Measurements from ENCODE around the gene UBASH3A.

Gene UBASH3A

DNA sequence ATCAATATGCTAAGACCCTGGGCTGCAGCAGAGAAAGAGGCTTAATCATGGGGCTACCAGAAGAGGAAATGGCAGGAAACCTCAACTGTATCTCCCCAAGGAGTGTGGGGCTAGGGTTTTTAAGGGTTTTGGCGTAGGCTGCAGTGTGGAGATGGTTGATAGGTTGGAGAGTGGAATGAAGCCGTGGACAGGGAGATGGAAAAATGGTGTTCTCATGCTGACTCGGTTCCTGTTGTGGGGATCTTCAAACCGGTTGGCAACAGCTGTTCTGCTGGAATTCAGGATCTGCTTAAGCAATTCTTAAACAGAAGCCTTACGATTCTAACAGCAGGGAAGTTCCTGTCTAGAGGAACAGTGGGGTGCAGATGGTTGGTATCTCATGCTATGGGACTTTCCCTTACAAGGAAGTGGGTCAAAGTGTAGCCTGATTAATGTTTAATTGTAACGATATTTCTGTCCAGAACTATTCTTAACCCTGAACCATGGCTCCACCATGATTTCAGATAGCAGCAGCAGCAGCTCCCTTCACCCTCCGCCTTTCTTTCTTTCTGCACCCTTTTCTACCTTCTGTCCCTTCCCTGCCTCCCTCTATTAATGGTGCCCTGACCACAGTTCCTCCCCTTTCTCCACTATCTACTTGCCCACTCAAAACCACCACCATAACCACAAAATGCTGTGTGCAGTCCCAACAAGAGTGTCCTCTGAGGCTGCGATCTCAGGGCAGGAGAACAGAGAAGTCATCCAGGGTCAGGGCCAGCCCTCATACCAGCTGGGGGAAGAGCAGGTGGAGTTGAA lies 61.5 kb downstream of the UBASH3A start:
- Histone ChIP-seq H4K20me1 (ENCODE audit: insufficient read depth, low read length) (no peaks in the 10 kb centered on the region), H3K9me3 (ENCODE audit: insufficient read depth, low read length, severe bottlenecking) (no peaks in the 10 kb centered on the region), H3K27ac (ENCODE audit: low read length) (peak overlapping the region; percentile 49; the same call in 1 of the 2 replicates), H3K4me1 (ENCODE audit: insufficient read depth, low read length) (peaks cover 53% of the 10 kb centered on the region), H3K79me2 (ENCODE audit: insufficient read depth, low read length) (no peaks in the 10 kb centered on the region), H3K36me3 (ENCODE audit: insufficient read depth, low read length) (no peaks in the 10 kb centered on the region), H3K9ac (ENCODE audit: low read depth, low read length) (no peak overlapping the region), H2AFZ (ENCODE audit: low read depth, low read length) (no peak overlapping the region), H3K4me3 (ENCODE audit: low read depth in 1 of 2, low read length in 2 of 2) (no peak overlapping the region), H3K27me3 (ENCODE audit: insufficient read depth, low read length, poor library complexity) (no peaks in the 10 kb centered on the region), H3K4me2 (ENCODE audit: insufficient read depth, low read length) (no peak overlapping the region)
- TF ChIP-seq EZH2 (IDR thresholded peaks at IDR 0.05; ENCODE audit: borderline replicate concordance, low read depth, low read length, severe bottlenecking) = no peak
- TF ChIP-seq, protein P1, sequence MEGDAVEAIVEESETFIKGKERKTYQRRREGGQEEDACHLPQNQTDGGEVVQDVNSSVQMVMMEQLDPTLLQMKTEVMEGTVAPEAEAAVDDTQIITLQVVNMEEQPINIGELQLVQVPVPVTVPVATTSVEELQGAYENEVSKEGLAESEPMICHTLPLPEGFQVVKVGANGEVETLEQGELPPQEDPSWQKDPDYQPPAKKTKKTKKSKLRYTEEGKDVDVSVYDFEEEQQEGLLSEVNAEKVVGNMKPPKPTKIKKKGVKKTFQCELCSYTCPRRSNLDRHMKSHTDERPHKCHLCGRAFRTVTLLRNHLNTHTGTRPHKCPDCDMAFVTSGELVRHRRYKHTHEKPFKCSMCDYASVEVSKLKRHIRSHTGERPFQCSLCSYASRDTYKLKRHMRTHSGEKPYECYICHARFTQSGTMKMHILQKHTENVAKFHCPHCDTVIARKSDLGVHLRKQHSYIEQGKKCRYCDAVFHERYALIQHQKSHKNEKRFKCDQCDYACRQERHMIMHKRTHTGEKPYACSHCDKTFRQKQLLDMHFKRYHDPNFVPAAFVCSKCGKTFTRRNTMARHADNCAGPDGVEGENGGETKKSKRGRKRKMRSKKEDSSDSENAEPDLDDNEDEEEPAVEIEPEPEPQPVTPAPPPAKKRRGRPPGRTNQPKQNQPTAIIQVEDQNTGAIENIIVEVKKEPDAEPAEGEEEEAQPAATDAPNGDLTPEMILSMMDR (IDR thresholded peaks at IDR 0.05; ENCODE audit: borderline replicate concordance, extremely low read depth, low read length, poor library complexity, severe bottlenecking) = no peak
- no peak for DNase-seq
- ATAC-seq (ENCODE audit: insufficient read depth, low read depth) = no peak

GRCh38 chr21:42465803-42466127 lies 62.1 kb downstream of the UBASH3A start:
- Histone ChIP-seq H3K79me2 (ENCODE audit: insufficient read depth, low read length) (no peaks in the 10 kb centered on the region), H3K4me2 (ENCODE audit: insufficient read depth, low read length) (no peak overlapping the region), H3K27ac (ENCODE audit: low read length) (no peak overlapping the region), H3K4me1 (ENCODE audit: insufficient read depth, low read length) (peaks cover 48% of the 10 kb centered on the region), H4K20me1 (ENCODE audit: insufficient read depth, low read length) (no peaks in the 10 kb centered on the region), H3K27me3 (ENCODE audit: insufficient read depth, low read length, poor library complexity) (no peaks in the 10 kb centered on the region), H3K4me3 (ENCODE audit: low read depth in 1 of 2, low read length in 2 of 2) (no peak overlapping the region), H3K9me3 (ENCODE audit: insufficient read depth, low read length, severe bottlenecking) (no peaks in the 10 kb centered on the region), H3K9ac (ENCODE audit: low read depth, low read length) (no peak overlapping the region), H2AFZ (ENCODE audit: low read depth, low read length) (no peak overlapping the region), H3K36me3 (ENCODE audit: insufficient read depth, low read length) (no peaks in the 10 kb centered on the region)
- TF ChIP-seq, protein P1 (IDR thresholded peaks at IDR 0.05; ENCODE audit: borderline replicate concordance, extremely low read depth, low read length, poor library complexity, severe bottlenecking) = no peak
- no peak for TF ChIP-seq EZH2 (IDR thresholded peaks at IDR 0.05; ENCODE audit: borderline replicate concordance, low read depth, low read length, severe bottlenecking)
- DNase-seq (no peak), ATAC-seq (ENCODE audit: insufficient read depth, low read depth) (no peak)

- Histone ChIP-seq H3K36me3 (ENCODE audit: insufficient read depth, low read length) (no peaks in the 10 kb centered on the region), H3K27me3 (ENCODE audit: insufficient read depth, low read length, poor library complexity) (no peaks in the 10 kb centered on the region), H3K4me2 (ENCODE audit: insufficient read depth, low read length) (no peak overlapping the region), H3K4me3 (ENCODE audit: low read depth in 1 of 2, low read length in 2 of 2) (no peak overlapping the region), H2AFZ (ENCODE audit: low read depth, low read length) (no peak overlapping the region), H3K79me2 (ENCODE audit: insufficient read depth, low read length) (no peaks in the 10 kb centered on the region), H3K4me1 (ENCODE audit: insufficient read depth, low read length) (peaks cover 38% of the 10 kb centered on the region), H3K27ac (ENCODE audit: low read length) (no peak overlapping the region), H3K9me3 (ENCODE audit: insufficient read depth, low read length, severe bottlenecking) (no peaks in the 10 kb centered on the region), H3K9ac (ENCODE audit: low read depth, low read length) (no peak overlapping the region), H4K20me1 (ENCODE audit: insufficient read depth, low read length) (no peaks in the 10 kb centered on the region)
- TF ChIP-seq EZH2 (IDR thresholded peaks at IDR 0.05; ENCODE audit: borderline replicate concordance, low read depth, low read length, severe bottlenecking) = no peak
- ATAC-seq (ENCODE audit: insufficient read depth, low read depth) (no peak), DNase-seq (no peak)
These were observed 63.0 kb downstream of the UBASH3A start for GRCh38 chr21:42466700-42467099.

DNA sequence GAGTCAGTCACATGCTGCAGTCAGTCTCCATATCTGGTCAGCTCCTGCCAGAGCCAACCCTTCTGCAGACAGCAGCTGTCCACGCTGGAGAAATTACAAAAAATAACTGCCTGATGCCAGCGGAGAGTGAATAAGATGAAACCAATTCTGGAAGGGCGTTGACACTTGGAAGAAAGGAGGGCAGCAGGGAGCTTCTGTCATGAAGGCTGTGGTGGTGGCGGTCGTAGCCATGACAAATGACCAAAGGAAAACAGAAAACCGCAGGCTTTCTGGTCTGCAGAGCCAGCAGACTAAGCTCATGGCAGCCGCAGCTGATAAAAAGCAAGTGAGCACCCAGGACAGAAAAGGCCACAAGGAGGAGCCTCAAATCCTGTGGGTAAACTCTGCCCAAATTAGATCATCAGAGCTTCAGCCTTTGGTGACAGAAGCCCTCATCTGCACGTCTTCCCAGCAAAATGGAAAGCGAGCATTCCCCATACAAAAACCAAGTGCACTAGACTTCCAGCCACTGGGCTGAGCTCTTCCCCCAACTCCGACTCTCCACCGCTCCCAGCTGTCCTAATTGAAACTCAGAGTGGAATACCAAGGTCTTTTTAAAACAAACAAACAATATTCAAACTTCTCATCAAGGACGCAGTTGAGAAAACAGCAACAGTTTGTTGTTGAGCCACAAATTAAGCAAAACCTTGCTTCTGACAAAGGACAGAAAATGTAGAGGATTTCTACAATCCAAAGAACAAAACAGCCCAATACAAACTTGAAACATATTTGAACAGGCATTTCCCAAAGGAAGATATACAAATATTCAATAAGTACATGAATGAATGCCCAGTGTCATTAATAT lies 63.7 kb downstream of the UBASH3A start:
- DNase-seq = no peak
- H3K4me2 ChIP-seq (ENCODE audit: insufficient read depth, low read length) = no peak overlapping the region
- H3K4me1 ChIP-seq (ENCODE audit: insufficient read depth, low read length) = peaks cover 32% of the 10 kb centered on the region

More for the DNA sequence above, 63.7 kb downstream of the UBASH3A start:
- Histone ChIP-seq H3K79me2 (ENCODE audit: insufficient read depth, low read length) (no peaks in the 10 kb centered on the region), H3K27ac (ENCODE audit: low read length) (no peak overlapping the region), H3K27me3 (ENCODE audit: insufficient read depth, low read length, poor library complexity) (no peaks in the 10 kb centered on the region), H2AFZ (ENCODE audit: low read depth, low read length) (no peak overlapping the region), H3K4me3 (ENCODE audit: low read depth in 1 of 2, low read length in 2 of 2) (no peak overlapping the region), H3K36me3 (ENCODE audit: insufficient read depth, low read length) (no peaks in the 10 kb centered on the region), H4K20me1 (ENCODE audit: insufficient read depth, low read length) (no peaks in the 10 kb centered on the region), H3K9me3 (ENCODE audit: insufficient read depth, low read length, severe bottlenecking) (no peaks in the 10 kb centered on the region), H3K9ac (ENCODE audit: low read depth, low read length) (no peak overlapping the region)
- no peak for TF ChIP-seq EZH2 (IDR thresholded peaks at IDR 0.05; ENCODE audit: borderline replicate concordance, low read depth, low read length, severe bottlenecking)
- TF ChIP-seq, protein P1 (IDR thresholded peaks at IDR 0.05; ENCODE audit: borderline replicate concordance, extremely low read depth, low read length, poor library complexity, severe bottlenecking) = peak; percentile 55
- peak; percentile 46; the same call in 1 of the 3 replicates for ATAC-seq (ENCODE audit: insufficient read depth, low read depth)
